Endothelial cell of umbilical vein (primary cell): ENCODE results near the gene MEF2D.
A peak's percentile ranks its signal among the peaks of the same experiment; 100 is the strongest.

Source experiments
- POLR2A ChIP-seq: IDR thresholded peaks from 2 replicates; pipeline ENCODE4 v1.6.1; 2012; ENCODE audit warnings: low read depth, mild to moderate bottlenecking, control low read depth, low read length
- TF ChIP-seq, protein P1 (sequence below), 2 donors: IDR thresholded peaks; 1 replicate in 1 of 2; 2 replicates in 1 of 2; pipeline ENCODE4 v1.5.1; 2011; ENCODE audit warnings: low read length in 2 of 2, mild to moderate bottlenecking in 2 of 2, moderate library complexity in 2 of 2, control low read depth in 1 of 2, inconsistent platforms in 1 of 2, low read depth in 1 of 2; ENCODE audit not compliant: insufficient read depth in 1 of 2; ENCODE audit errors: extremely low read depth in 1 of 2

DNA sequence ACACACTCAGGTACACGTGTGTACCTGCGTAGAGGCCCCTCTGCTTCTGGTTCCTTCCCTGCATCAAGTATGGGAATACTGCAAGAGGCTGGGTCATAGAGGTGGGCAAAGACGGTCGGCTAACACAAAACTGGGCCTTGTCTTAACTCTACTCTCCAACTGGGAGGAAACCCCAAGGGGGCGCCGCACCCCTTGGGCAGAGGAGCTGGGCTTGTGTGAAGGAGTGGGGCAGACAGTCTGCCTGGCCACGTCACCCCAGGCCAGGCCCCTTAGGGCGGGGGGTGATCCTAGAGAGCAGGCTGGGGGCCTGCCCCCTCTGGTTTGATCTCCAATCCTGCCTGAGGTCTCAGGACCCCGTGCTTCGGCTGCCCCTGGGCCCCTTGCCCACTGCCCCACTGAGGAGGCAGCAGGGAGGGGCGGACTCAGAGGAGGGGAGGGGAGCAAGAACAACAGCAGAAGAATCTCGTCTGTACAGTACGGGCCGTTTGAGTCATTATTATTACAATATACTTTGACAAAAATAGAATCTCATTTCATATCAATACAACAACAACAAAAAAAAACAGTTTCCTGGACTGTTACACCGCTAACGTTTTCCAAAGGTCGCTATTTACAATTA, 34.7 kb downstream of the MEF2D start:
- no peak for TF ChIP-seq POLR2A
- TF ChIP-seq, protein P1, sequence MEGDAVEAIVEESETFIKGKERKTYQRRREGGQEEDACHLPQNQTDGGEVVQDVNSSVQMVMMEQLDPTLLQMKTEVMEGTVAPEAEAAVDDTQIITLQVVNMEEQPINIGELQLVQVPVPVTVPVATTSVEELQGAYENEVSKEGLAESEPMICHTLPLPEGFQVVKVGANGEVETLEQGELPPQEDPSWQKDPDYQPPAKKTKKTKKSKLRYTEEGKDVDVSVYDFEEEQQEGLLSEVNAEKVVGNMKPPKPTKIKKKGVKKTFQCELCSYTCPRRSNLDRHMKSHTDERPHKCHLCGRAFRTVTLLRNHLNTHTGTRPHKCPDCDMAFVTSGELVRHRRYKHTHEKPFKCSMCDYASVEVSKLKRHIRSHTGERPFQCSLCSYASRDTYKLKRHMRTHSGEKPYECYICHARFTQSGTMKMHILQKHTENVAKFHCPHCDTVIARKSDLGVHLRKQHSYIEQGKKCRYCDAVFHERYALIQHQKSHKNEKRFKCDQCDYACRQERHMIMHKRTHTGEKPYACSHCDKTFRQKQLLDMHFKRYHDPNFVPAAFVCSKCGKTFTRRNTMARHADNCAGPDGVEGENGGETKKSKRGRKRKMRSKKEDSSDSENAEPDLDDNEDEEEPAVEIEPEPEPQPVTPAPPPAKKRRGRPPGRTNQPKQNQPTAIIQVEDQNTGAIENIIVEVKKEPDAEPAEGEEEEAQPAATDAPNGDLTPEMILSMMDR (IDR thresholded peaks at IDR 0.05; ENCODE audit: extremely low read depth in 1 of 2, insufficient read depth in 1 of 2, low read depth in 1 of 2, low read length in 2 of 2), result peak; percentile 6 to 25
